RWPE1 (cell line): Measurements from ENCODE around the gene ZNF616.

Experiments
- CTCF ChIA-PET: fragments of 350-600 bp; sonication (Branson Sonifier 250); formaldehyde crosslinking; extraction: SDS; loops from one replicate; lab custom pipeline; 2021; lab: Yijun Ruan, JAX
- POLR2A ChIA-PET: fragments of 400-600 bp; formaldehyde crosslinking; extraction: SDS; loops from one replicate; lab custom pipeline; 2020; ENCODE audit warnings: antibody characterized with exemption; ENCODE audit not compliant: low non-redundant PET; lab: Yijun Ruan, JAX
- DNase-seq: peaks from one replicate; pipeline ENCODE4 v3.0.0; 2012; ENCODE audit warnings: low spot score
- H3K27ac ChIP-seq: fragments of 450-650 bp; 2 replicates; pipeline ENCODE4 v1.5.1; 2017
- CTCF ChIP-seq: fragments of 450-650 bp; conservative IDR thresholded peaks from 2 replicates; pipeline ENCODE4 v1.5.1; 2017; ENCODE audit warnings: low read depth, mild to moderate bottlenecking

The ZNF616 gene

DNA sequence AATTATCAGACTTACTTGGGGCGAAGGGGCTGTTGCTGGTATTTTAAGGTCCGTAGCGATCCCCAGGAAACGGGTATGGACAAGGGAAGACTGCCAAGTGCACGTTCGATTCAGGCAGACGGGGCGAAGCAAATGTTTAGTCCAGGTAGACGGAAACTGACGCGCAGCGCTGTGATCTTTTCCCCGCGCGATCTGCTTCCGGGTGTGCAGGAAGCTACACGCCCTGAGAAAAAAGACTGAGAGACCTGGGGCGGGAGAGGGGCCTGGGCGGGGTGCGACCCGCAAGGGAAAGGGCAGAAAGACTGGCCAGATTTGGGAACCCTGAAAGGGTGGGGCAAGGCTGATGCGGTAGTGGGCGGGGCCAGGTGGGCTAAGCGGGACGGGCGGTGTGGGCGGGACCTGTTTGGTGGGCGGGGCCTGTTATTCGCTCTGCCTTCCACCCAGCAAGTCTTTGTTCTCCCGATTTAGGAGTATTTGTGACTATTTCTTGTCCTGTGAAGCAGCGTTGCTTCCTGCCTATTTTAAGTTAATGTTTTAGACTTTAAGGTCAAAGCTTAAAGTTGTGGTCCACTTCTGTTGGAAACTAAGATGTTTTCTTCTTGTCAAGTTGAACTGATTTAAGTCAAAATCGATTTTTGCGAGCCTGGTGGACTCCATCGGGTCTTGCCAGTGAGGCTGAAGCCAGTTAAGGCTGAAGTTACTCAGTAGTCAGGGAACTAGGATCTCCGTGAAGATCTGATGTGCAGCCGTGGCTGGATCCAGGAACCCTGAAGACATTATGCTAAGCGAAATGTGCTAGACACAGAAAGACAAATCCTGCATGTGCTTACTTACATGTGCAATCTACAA is 31.8 kb upstream of the ZNF616 start, which contains the start of gene ZNF836:
Gene ZNF836, minus strand, starts transcription at position 301 of the 849 bp plus-strand sequence. CDS start 3,549 bp downstream, outside the sequence.
- POLR2A ChIA-PET, result no interaction called here
- TF ChIP-seq CTCF, result no peak
- peak; percentile 87 for DNase-seq
- peak within 1 kb of the TSS; percentile 83 for H3K27ac ChIP-seq
- CTCF ChIA-PET, result no interaction called here

DNA sequence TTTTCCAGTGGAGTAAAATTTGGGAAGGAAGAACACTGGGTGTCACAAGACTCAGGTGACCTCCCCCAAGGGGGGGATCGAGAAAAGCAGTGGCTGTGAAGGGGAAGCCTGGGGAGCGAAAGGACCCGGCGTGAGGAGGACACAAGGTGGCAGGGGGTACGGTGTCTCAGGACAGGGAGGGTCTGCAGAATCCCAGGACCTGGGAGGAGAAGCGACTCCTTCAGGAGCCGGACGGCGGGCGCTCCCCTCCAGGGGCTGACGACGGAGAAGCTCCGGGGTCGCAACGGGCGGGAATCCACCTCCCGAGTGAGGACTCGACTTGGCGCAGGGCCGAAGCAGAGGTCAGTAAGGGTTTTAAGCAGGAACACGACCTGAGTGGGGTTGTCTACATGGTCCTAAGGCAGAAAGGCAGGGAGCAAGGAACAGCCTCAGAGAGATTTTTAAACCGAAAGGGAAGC is 31.2 kb upstream of the ZNF616 start:
- TF ChIP-seq CTCF, result no peak
- DNase-seq, result peak; percentile 4
- peak overlapping the region; percentile 83 for H3K27ac ChIP-seq
- ChIA-PET CTCF (no interaction called here), POLR2A (no interaction called here)

DNA sequence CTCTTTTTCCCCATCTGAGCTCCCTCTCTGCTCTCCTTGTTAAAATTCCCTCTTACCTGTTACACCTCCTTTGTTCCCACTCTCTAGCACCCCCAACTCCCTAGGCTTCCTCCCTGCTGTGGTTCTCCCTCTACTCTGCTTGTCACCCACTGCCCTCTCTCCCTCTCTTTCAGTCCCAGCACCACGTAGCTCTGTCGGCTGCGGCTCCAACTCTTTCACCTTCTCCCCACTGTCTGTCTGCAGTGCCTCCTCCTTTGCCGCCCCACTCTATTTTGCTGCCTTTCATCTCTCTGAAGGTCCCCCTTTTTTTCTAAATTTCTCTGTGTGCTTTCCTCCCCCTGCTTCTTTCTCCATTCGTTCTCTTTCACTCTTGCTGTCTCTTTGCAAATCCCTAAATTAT is 30.6 kb upstream of the ZNF616 start:
- peak overlapping the region; percentile 83 for H3K27ac ChIP-seq
- no peak for TF ChIP-seq CTCF
- CTCF ChIA-PET, result no interaction called here
- no peak for DNase-seq
- POLR2A ChIA-PET, result no interaction called here

- POLR2A ChIA-PET, result no interaction called here
- TF ChIP-seq CTCF, result no peak
- CTCF ChIA-PET, result no interaction called here
- no peak overlapping the region for H3K27ac ChIP-seq
- DNase-seq, result no peak
These were observed 16.0 kb upstream of the ZNF616 start for GRCh38 chr19:52155596-52156359.

- no peak for TF ChIP-seq CTCF
- no peak for DNase-seq
- H3K27ac ChIP-seq, result no peak overlapping the region
- ChIA-PET CTCF (interaction anchor here (0.6 kb wide), 1 partner anchor 302 kb away, joined by 3 read pairs; no protein-coding TSS in a partner anchor), POLR2A (no interaction called here)
These were observed 8.5 kb upstream of the ZNF616 start for GRCh38 chr19:52148256-52148655.

DNA sequence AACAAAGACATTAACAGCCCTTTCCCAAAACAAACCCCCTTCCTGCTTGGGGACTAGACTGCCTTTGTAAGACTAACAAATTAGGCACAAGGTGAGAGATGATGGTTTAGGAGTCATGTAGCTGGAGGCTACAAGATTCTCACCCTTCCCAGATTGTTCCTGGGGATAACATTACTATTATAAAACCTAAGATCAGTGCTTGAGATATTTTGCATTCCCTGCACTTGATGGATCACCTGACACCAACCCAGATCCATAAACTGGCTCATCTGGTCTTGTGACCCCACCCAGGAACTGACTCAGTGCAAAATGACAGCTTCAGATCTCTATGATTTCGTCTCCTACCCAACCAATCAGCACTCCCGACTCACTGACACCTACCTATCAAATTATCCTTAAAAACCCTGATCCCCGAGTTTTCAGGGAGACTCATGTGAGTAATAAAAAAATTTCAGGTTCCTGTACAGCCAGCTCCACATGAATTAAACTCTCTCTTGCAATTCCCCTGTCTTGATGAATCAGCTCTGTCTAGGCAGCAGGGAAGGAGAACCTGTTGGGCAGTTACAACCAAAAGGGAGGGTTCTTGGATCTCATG is 2.4 kb upstream of the ZNF616 start:
- CTCF ChIA-PET, result no interaction called here
- peak; percentile 30 for DNase-seq
- POLR2A ChIA-PET, result interaction anchor here (0.6 to 1.4 kb wide), 2 partner anchors 47 to 430 kb away, joined by 3 to 6 read pairs; partner anchors contain the start of gene PPP2R1A
- TF ChIP-seq CTCF, result no peak
- H3K27ac ChIP-seq, result no peak overlapping the region
